ENCODE results near the gene STXBP1.

STXBP1 gene

GRCh38 chr9:127689329-127690000 lies 77.4 kb downstream of the STXBP1 start:
- no peak overlapping the region for H3K4me3 ChIP-seq
- H3K4me1 ChIP-seq, result no peaks in the 10 kb centered on the region
- no peaks in the 10 kb centered on the region for H3K27me3 ChIP-seq (ENCODE audit: low read depth)
- in situ Hi-C loops (cut with MboI; ENCODE audit: low sequenced_read_pairs), result no loop called here
- no peak for DNase-seq (ENCODE audit: low spot score in 2 of 2)
- no peaks in the 10 kb centered on the region; the same call in 1 of the 2 replicates for H3K36me3 ChIP-seq (replicated peaks)
- H3K9me3 ChIP-seq, result no peaks in the 10 kb centered on the region

GRCh38 chr9:127690735-127691134 lies 78.7 kb downstream of the STXBP1 start:
- H3K27me3 ChIP-seq (ENCODE audit: low read depth), result no peaks in the 10 kb centered on the region
- no peak overlapping the region for H3K4me3 ChIP-seq
- no peaks in the 10 kb centered on the region for H3K9me3 ChIP-seq
- no peaks in the 10 kb centered on the region; the same call in 1 of the 2 replicates for H3K36me3 ChIP-seq (replicated peaks)
- no peak for DNase-seq (ENCODE audit: low spot score in 2 of 2)
- in situ Hi-C loops (cut with MboI; ENCODE audit: low sequenced_read_pairs), result no loop called here
- no peaks in the 10 kb centered on the region for H3K4me1 ChIP-seq

- Histone ChIP-seq H3K4me3 (no peak overlapping the region), H3K36me3 (replicated peaks) (no peaks in the 10 kb centered on the region; the same call in 1 of the 2 replicates), H3K9me3 (no peaks in the 10 kb centered on the region), H3K4me1 (no peaks in the 10 kb centered on the region), H3K27me3 (ENCODE audit: low read depth) (no peaks in the 10 kb centered on the region)
- in situ Hi-C loops (cut with MboI; ENCODE audit: low sequenced_read_pairs), result no loop called here
- DNase-seq (ENCODE audit: low spot score in 2 of 2), result no peak
Measured at GRCh38 chr9:127692071-127692470, 80.0 kb downstream of the STXBP1 start.

GRCh38 chr9:127693143-127693542 lies 81.1 kb downstream of the STXBP1 start:
- Histone ChIP-seq H3K4me3 (no peak overlapping the region), H3K9me3 (no peaks in the 10 kb centered on the region), H3K36me3 (replicated peaks) (no peaks in the 10 kb centered on the region; the same call in 1 of the 2 replicates), H3K27me3 (ENCODE audit: low read depth) (no peaks in the 10 kb centered on the region), H3K4me1 (no peaks in the 10 kb centered on the region)
- no peak for DNase-seq (ENCODE audit: low spot score in 2 of 2)
- in situ Hi-C loops (cut with MboI; ENCODE audit: low sequenced_read_pairs), result no loop called here

GRCh38 chr9:127693697-127694096 lies 81.6 kb downstream of the STXBP1 start:
- H3K9me3 ChIP-seq, result no peaks in the 10 kb centered on the region
- DNase-seq (ENCODE audit: low spot score in 2 of 2), result no peak
- H3K36me3 ChIP-seq (replicated peaks), result no peaks in the 10 kb centered on the region; the same call in 1 of the 2 replicates
- in situ Hi-C loops (cut with MboI; ENCODE audit: low sequenced_read_pairs), result no loop called here
- no peaks in the 10 kb centered on the region for H3K4me1 ChIP-seq
- no peak overlapping the region for H3K4me3 ChIP-seq
- H3K27me3 ChIP-seq (ENCODE audit: low read depth), result no peaks in the 10 kb centered on the region

GRCh38 chr9:127694890-127695720 lies 83.0 kb downstream of the STXBP1 start:
- H3K4me1 ChIP-seq, result no peaks in the 10 kb centered on the region
- H3K9me3 ChIP-seq, result no peaks in the 10 kb centered on the region
- H3K4me3 ChIP-seq, result no peak overlapping the region
- DNase-seq (ENCODE audit: low spot score in 2 of 2), result no peak
- H3K27me3 ChIP-seq (ENCODE audit: low read depth), result no peaks in the 10 kb centered on the region
- in situ Hi-C loops (cut with MboI; ENCODE audit: low sequenced_read_pairs), result no loop called here
- H3K36me3 ChIP-seq (replicated peaks), result no peaks in the 10 kb centered on the region

- in situ Hi-C loops (cut with MboI; ENCODE audit: low sequenced_read_pairs), result no loop called here
- Histone ChIP-seq H3K9me3 (no peaks in the 10 kb centered on the region), H3K4me3 (no peak overlapping the region), H3K27me3 (ENCODE audit: low read depth) (no peaks in the 10 kb centered on the region), H3K36me3 (replicated peaks) (no peaks in the 10 kb centered on the region), H3K4me1 (no peaks in the 10 kb centered on the region)
- DNase-seq (ENCODE audit: low spot score in 2 of 2), result no peak
Measured at GRCh38 chr9:127697575-127697974, 85.5 kb downstream of the STXBP1 start.

GRCh38 chr9:127698386-127698785 lies 86.3 kb downstream of the STXBP1 start:
- no peak for DNase-seq (ENCODE audit: low spot score in 2 of 2)
- Histone ChIP-seq H3K36me3 (replicated peaks) (no peaks in the 10 kb centered on the region), H3K4me1 (no peaks in the 10 kb centered on the region), H3K9me3 (no peaks in the 10 kb centered on the region), H3K4me3 (no peak overlapping the region), H3K27me3 (ENCODE audit: low read depth) (no peaks in the 10 kb centered on the region)
- in situ Hi-C loops (cut with MboI; ENCODE audit: low sequenced_read_pairs), result no loop called here

- peak in 1 of 2 experiments; percentile 45 for DNase-seq (ENCODE audit: low spot score in 2 of 2)
- Histone ChIP-seq H3K9me3 (no peaks in the 10 kb centered on the region), H3K4me1 (no peaks in the 10 kb centered on the region), H3K36me3 (replicated peaks) (no peaks in the 10 kb centered on the region), H3K27me3 (ENCODE audit: low read depth) (no peaks in the 10 kb centered on the region), H3K4me3 (no peak overlapping the region)
- in situ Hi-C loops (cut with MboI; ENCODE audit: low sequenced_read_pairs), result no loop called here
Measured at GRCh38 chr9:127698985-127699670, 87.1 kb downstream of the STXBP1 start.

- Histone ChIP-seq H3K36me3 (replicated peaks) (no peaks in the 10 kb centered on the region), H3K4me3 (no peak overlapping the region), H3K9me3 (no peaks in the 10 kb centered on the region), H3K27me3 (ENCODE audit: low read depth) (no peaks in the 10 kb centered on the region), H3K4me1 (no peaks in the 10 kb centered on the region)
- DNase-seq (ENCODE audit: low spot score in 2 of 2), result no peak
- in situ Hi-C loops (cut with MboI; ENCODE audit: low sequenced_read_pairs), result no loop called here
Measured at GRCh38 chr9:127700140-127700539, 88.1 kb downstream of the STXBP1 start.

- in situ Hi-C loops (cut with MboI; ENCODE audit: low sequenced_read_pairs), result no loop called here
- no peak for DNase-seq (ENCODE audit: low spot score in 2 of 2)
Measured at GRCh38 chr9:127700594-127701255, 88.6 kb downstream of the STXBP1 start.

GRCh38 chr9:127703289-127703946 lies 91.3 kb downstream of the STXBP1 start:
- Histone ChIP-seq H3K4me1 (no peaks in the 10 kb centered on the region), H3K27me3 (ENCODE audit: low read depth) (no peaks in the 10 kb centered on the region), H3K36me3 (replicated peaks) (no peaks in the 10 kb centered on the region), H3K9me3 (no peaks in the 10 kb centered on the region), H3K4me3 (no peak overlapping the region)
- no peak for DNase-seq (ENCODE audit: low spot score in 2 of 2)
- in situ Hi-C loops (cut with MboI; ENCODE audit: low sequenced_read_pairs), result no loop called here

More at GRCh38 chr9:127700594-127701255, 88.6 kb downstream of the STXBP1 start:
- H3K36me3 ChIP-seq (replicated peaks), result no peaks in the 10 kb centered on the region
- H3K4me3 ChIP-seq, result no peak overlapping the region
- no peaks in the 10 kb centered on the region for H3K27me3 ChIP-seq (ENCODE audit: low read depth)
- H3K9me3 ChIP-seq, result no peaks in the 10 kb centered on the region
- H3K4me1 ChIP-seq, result no peaks in the 10 kb centered on the region

Measured in HAP-1 (cell line).